K562 (cell line): Measurements from ENCODE around the gene DNAJC8. TPM values are rescaled to one million over a fixed set of nuclear protein-coding genes. Genes with fewer than 3 reads are reported as not detected.
A peak's percentile ranks its signal among the peaks of the same experiment; 100 is the strongest.

Source experiments
- ARID4B ChIP-seq: sonication (generic); formaldehyde crosslinking; IDR thresholded peaks from 2 replicates; pipeline ENCODE4 v1.8.0; 2022; ENCODE audit warnings: mild to moderate bottlenecking, missing genetic modification reagents
- CCAR2 ChIP-seq: fragments of 200-400 bp; formaldehyde crosslinking; IDR thresholded peaks from 2 replicates; pipeline ENCODE4 v1.6.1; 2017; ENCODE audit warnings: mild to moderate bottlenecking, low read depth, low read length
- ESRRB ChIP-seq: fragments of 250-450 bp; sonication (Bioruptor Pico); IDR thresholded peaks from 2 replicates; pipeline ENCODE4 v1.5.0; 2020; ENCODE audit warnings: mild to moderate bottlenecking, moderate library complexity, borderline replicate concordance
- MLX ChIP-seq, 2 experiments: fragments of 450-650 bp in 1 of 2; sonication (generic) in 1 of 2; formaldehyde crosslinking; conservative IDR thresholded peaks; 2 replicates each; pipeline versions ENCODE4 v1.4.0 to v1.8.1; 2020 to 2022; ENCODE audit warnings: mild to moderate bottlenecking in 1 of 2, missing genetic modification reagents in 1 of 2
- RBM15 ChIP-seq: fragments of 200-400 bp; formaldehyde crosslinking; IDR thresholded peaks from 2 replicates; pipeline ENCODE4 v1.6.1; 2018; ENCODE audit warnings: mild to moderate bottlenecking, low read length, moderate library complexity; ENCODE audit not compliant: insufficient read depth
- REST ChIP-seq, 2 experiments: fragments of 450-650 bp; formaldehyde crosslinking in 1 of 2; IDR thresholded peaks; 2 replicates each; pipeline versions ENCODE4 v1.4.0 to v1.6.1; 2014 to 2020; ENCODE audit warnings: mild to moderate bottlenecking in 2 of 2, borderline replicate concordance in 1 of 2, low read depth in 1 of 2
- SMAD3 ChIP-seq: fragments of 450-650 bp; formaldehyde crosslinking; conservative IDR thresholded peaks from 2 replicates; pipeline ENCODE4 v1.4.0; 2020; ENCODE audit warnings: mild to moderate bottlenecking
- SMARCA4 ChIP-seq: fragments of 450-650 bp; IDR thresholded peaks from 2 replicates; pipeline ENCODE4 v1.6.1; 2016
- SP1 ChIP-seq: sonication (generic); formaldehyde crosslinking; IDR thresholded peaks from 2 replicates; pipeline ENCODE4 v1.8.1; 2022; ENCODE audit warnings: mild to moderate bottlenecking, missing genetic modification reagents
- SRSF1 ChIP-seq: fragments of 200-400 bp; formaldehyde crosslinking; IDR thresholded peaks from 2 replicates; pipeline ENCODE4 v1.6.1; 2017; ENCODE audit warnings: mild to moderate bottlenecking, low read depth, low read length, moderate library complexity
- TAF9B ChIP-seq: fragments of 450-650 bp; IDR thresholded peaks from 2 replicates; pipeline ENCODE4 v1.6.1; 2018; ENCODE audit warnings: mild to moderate bottlenecking; ENCODE audit not compliant: partially characterized antibody
- TBP ChIP-seq: optimal IDR thresholded peaks from 2 replicates; pipeline ENCODE3; 2011; ENCODE audit warnings: low read depth, low read length, improper control_type of control experiment
- ZFX ChIP-seq: sonication (generic); formaldehyde crosslinking; IDR thresholded peaks from 2 replicates; pipeline ENCODE4 v1.8.0; 2022; ENCODE audit warnings: mild to moderate bottlenecking, missing genetic modification reagents, moderate library complexity
- ZNF133 ChIP-seq: fragments of 250-450 bp; sonication (Bioruptor Pico); IDR thresholded peaks from 2 replicates; pipeline ENCODE4 v1.4.0; 2020; ENCODE audit warnings: mild to moderate bottlenecking
- ZNF239 ChIP-seq: fragments of 250-450 bp; sonication (Bioruptor Pico); IDR thresholded peaks from 2 replicates; pipeline ENCODE4 v1.4.0; 2020; ENCODE audit warnings: mild to moderate bottlenecking
- ZNF75A ChIP-seq: fragments of 450-650 bp; formaldehyde crosslinking; IDR thresholded peaks from 2 replicates; pipeline ENCODE4 v1.4.0; 2020; ENCODE audit warnings: mild to moderate bottlenecking
- ZNF77 ChIP-seq: fragments of 250-450 bp; sonication (Bioruptor Pico); IDR thresholded peaks from 2 replicates; pipeline ENCODE4 v1.5.0; 2020
- polyA plus RNA-seq, 8 experiments: library from polyadenylated mRNA; depleted of rRNA in 4 of 8; stranded (reverse) in 5 of 8; unstranded in 3 of 8; fragments of >200 nt; fragmentation: Nextera tagmentation in 2 of 8; fragmentation: Illumina TruSeq in 1 of 8; extraction: Ambion mirVana in 2 of 8; extraction: Trizol in 1 of 8; gene quantifications; 2 replicates each; pipeline versions ENCODE4 v1.2.1 to v1.2.3, GENCODE V29; 2011 to 2014; ENCODE audit warnings: inconsistent platforms in 1 of 8, missing spikeins in 1 of 8
- total RNA-seq, 7 experiments: library from RNA; depleted of rRNA in 6 of 7; stranded (reverse); fragments of >200 nt in 6 of 7; fragmentation: Illumina TruSeq in 2 of 7; extraction: Trizol in 2 of 7; gene quantifications; 2 replicates each; pipeline versions ENCODE4 v1.2.1 to v1.2.3, GENCODE V29; 2011 to 2021; ENCODE audit warnings: low replicate concordance in 1 of 7

The DNAJC8 gene
- total and polyA plus RNA-seq, 9 of the 15 experiments (the other 6 are each of a cell fraction or from before 2014, with no cell fraction given): 143 to 508 (median 209) TPM

- TF ChIP-seq ZNF77 (CRISPR knock-in tag) (no peak), REST (IDR thresholded peaks at IDR 0.05; ENCODE audit: borderline replicate concordance) (no peak), REST (CRISPR knock-in tag; IDR thresholded peaks at IDR 0.05; ENCODE audit: low read depth) (no peak), ESRRB (CRISPR knock-in tag) (no peak), SRSF1 (no peak), MLX (CRISPR knock-in tag; conservative IDR thresholded peaks at IDR 0.05) (no peak), ZNF133 (CRISPR knock-in tag) (no peak), TBP (no peak), ZNF239 (CRISPR knock-in tag) (no peak), ZFX (CRISPR knock-in tag) (0 out of 2 replicates have a peak, but pooled peaks have one; percentile 13), SMAD3 (CRISPR knock-in tag) (no peak), SMARCA4 (peak; percentile 81), ZNF75A (no peak), ARID4B (no peak), RBM15 (no peak), CCAR2 (no peak), SP1 (CRISPR knock-in tag) (peak; percentile 56), TAF9B (no peak)
Measured at GRCh38 chr1:28278763-28279162, 45.9 kb upstream of the DNAJC8 start (continued).
